ENCODE results near the gene DDX41.

GRCh38 chr5:177499842-177500241 is 16.9 kb downstream of the DDX41 start:
- TF ChIP-seq CTCF (IDR thresholded peaks at IDR 0.05; ENCODE audit: low read length) (no peak), EZH2 (optimal IDR thresholded peaks at IDR 0.05; ENCODE audit: low read depth, low read length) (no peak), EZH2phosphoT487 (IDR thresholded peaks at IDR 0.05; ENCODE audit: low read length) (no peak)

All from MM.1S (cell line).